Liver (tissue), 9 donors: ENCODE results near the gene CHP2. TPM values are rescaled to one million over a fixed set of nuclear protein-coding genes. Genes with fewer than 3 reads are reported as not detected.

Experiments used
- DNase-seq: peaks from one replicate; pipeline ENCODE4 v3.0.0-alpha.2; 2017; ENCODE audit warnings: low spot score
- H3K27ac ChIP-seq, 2 donors: one replicate each; pipeline ENCODE4 v1.7.0; 2013; ENCODE audit warnings: inconsistent platforms in 2 of 2, low read length in 2 of 2, control low read depth in 1 of 2, low read depth in 1 of 2, mild to moderate bottlenecking in 1 of 2
- H3K27me3 ChIP-seq, 4 donors: one replicate each; pipeline versions ENCODE4 v1.6.1 to v1.7.0; 2013; ENCODE audit warnings: low read length in 3 of 4, inconsistent platforms in 1 of 4, mild to moderate bottlenecking in 1 of 4, moderate library complexity in 1 of 4; ENCODE audit not compliant: control insufficient read depth in 4 of 4, insufficient read depth in 4 of 4
- H3K36me3 ChIP-seq, 4 donors: one replicate each; pipeline versions ENCODE4 v1.6.1 to v1.7.0; 2013; ENCODE audit warnings: low read length in 3 of 4, mild to moderate bottlenecking in 3 of 4, low read depth in 1 of 4, moderate library complexity in 1 of 4; ENCODE audit not compliant: control insufficient read depth in 4 of 4, insufficient read depth in 3 of 4
- H3K4me1 ChIP-seq, 4 donors: one replicate each; pipeline versions ENCODE4 v1.6.1 to v1.7.0; 2013; ENCODE audit warnings: low read length in 3 of 4, mild to moderate bottlenecking in 3 of 4, moderate library complexity in 1 of 4; ENCODE audit not compliant: control insufficient read depth in 4 of 4, insufficient read depth in 4 of 4
- H3K4me3 ChIP-seq, 3 donors: one replicate each; pipeline versions ENCODE4 v1.6.1 to v1.7.0; 2013; ENCODE audit warnings: low read length in 3 of 3, control low read depth in 1 of 3, low read depth in 1 of 3, mild to moderate bottlenecking in 1 of 3
- H3K9ac ChIP-seq, 2 donors: one replicate each; pipeline ENCODE4 v1.7.0; 2013; ENCODE audit warnings: low read length in 2 of 2, mild to moderate bottlenecking in 2 of 2, moderate library complexity in 2 of 2, control low read depth in 1 of 2, low read depth in 1 of 2
- H3K9me3 ChIP-seq, 4 donors: one replicate each; pipeline versions ENCODE4 v1.6.1 to v1.7.0; 2013; ENCODE audit warnings: low read length in 3 of 4; ENCODE audit not compliant: control insufficient read depth in 4 of 4
- FOXA1 ChIP-seq: IDR thresholded peaks from 2 replicates; pipeline ENCODE4 v1.6.1; 2016; ENCODE audit warnings: antibody characterized with exemption
- FOXA2 ChIP-seq: IDR thresholded peaks from 2 replicates; pipeline ENCODE4 v1.6.1; 2016; ENCODE audit warnings: antibody characterized with exemption
- GABPA ChIP-seq, 2 donors: IDR thresholded peaks in 1 of 2; conservative IDR thresholded peaks in 1 of 2; 2 replicates each; pipeline ENCODE4 v1.6.1; 2016; ENCODE audit warnings: antibody characterized with exemption in 2 of 2, mild to moderate bottlenecking in 1 of 2, moderate library complexity in 1 of 2
- HNF4A ChIP-seq, 2 donors: conservative IDR thresholded peaks; 2 replicates each; pipeline ENCODE4 v1.6.1; 2016; ENCODE audit warnings: antibody characterized with exemption in 2 of 2, mild to moderate bottlenecking in 2 of 2
- JUND ChIP-seq, 2 donors: IDR thresholded peaks; 2 replicates each; pipeline ENCODE4 v1.6.1; 2016; ENCODE audit warnings: antibody characterized with exemption in 2 of 2
- NR2F2 ChIP-seq: IDR thresholded peaks from 2 replicates; pipeline ENCODE4 v1.6.1; 2016; ENCODE audit warnings: antibody characterized with exemption
- RAD21 ChIP-seq, 2 donors: IDR thresholded peaks; 2 replicates each; pipeline ENCODE4 v1.6.1; 2016; ENCODE audit warnings: antibody characterized with exemption in 2 of 2, mild to moderate bottlenecking in 2 of 2
- RXRA ChIP-seq, 2 donors: IDR thresholded peaks; 2 replicates each; pipeline ENCODE4 v1.6.1; 2017 to 2018; ENCODE audit warnings: antibody characterized with exemption in 2 of 2, mild to moderate bottlenecking in 1 of 2
- SP1 ChIP-seq: IDR thresholded peaks from 2 replicates; pipeline ENCODE4 v1.6.1; 2018; ENCODE audit warnings: antibody characterized with exemption, mild to moderate bottlenecking
- TAF1 ChIP-seq: conservative IDR thresholded peaks from 2 replicates; pipeline ENCODE4 v1.6.1; 2016; ENCODE audit warnings: antibody characterized with exemption, mild to moderate bottlenecking
- YY1 ChIP-seq: IDR thresholded peaks from 2 replicates; pipeline ENCODE4 v1.6.1; 2016; ENCODE audit warnings: antibody characterized with exemption, mild to moderate bottlenecking
- WGBS: extraction: QIAGEN DNeasy Blood & Tissue Kit; methylation state at CpG from one replicate; pipeline ENCODE4 v1.1.7; 2013; 5-methylcytosine and 5-hydroxymethylcytosine counted together
- polyA plus RNA-seq, 2 donors: library from polyadenylated mRNA; stranded (reverse) in 1 of 2; unstranded in 1 of 2; fragments of 200-250 nt in 1 of 2; fragments of >200 nt in 1 of 2; fragmentation: Nextera tagmentation in 1 of 2; extraction: Ambion mirVana in 1 of 2; gene quantifications; one replicate each; pipeline versions ENCODE4 v1.2.1 to v1.2.3, GENCODE V29; 2013 to 2015
- total RNA-seq, 2 donors: library from RNA; depleted of rRNA; stranded (reverse); fragments of >200 nt; gene quantifications; one replicate each; pipeline ENCODE4 v1.2.3, GENCODE V29; 2014
- TF ChIP-seq, protein P1 (sequence below): IDR thresholded peaks from 2 replicates; pipeline ENCODE4 v1.6.1; 2016; ENCODE audit warnings: antibody characterized with exemption, mild to moderate bottlenecking
- TF ChIP-seq, protein P2 (sequence below): IDR thresholded peaks from 2 replicates; pipeline ENCODE4 v1.6.1; 2016; ENCODE audit warnings: antibody characterized with exemption
- TF ChIP-seq, protein P3 (sequence below): IDR thresholded peaks from 2 replicates; pipeline ENCODE4 v1.6.1; 2016; ENCODE audit warnings: antibody characterized with exemption
- TF ChIP-seq, protein P4 (sequence below): fragments of 150-350 bp; IDR thresholded peaks from 2 replicates; pipeline ENCODE4 v1.5.1; 2017; ENCODE audit warnings: improper control_type of control experiment, low read depth, low read length; ENCODE audit not compliant: missing input control
- TF ChIP-seq, protein P5 (sequence below): IDR thresholded peaks from 2 replicates; pipeline ENCODE4 v1.6.1; 2016; ENCODE audit warnings: antibody characterized with exemption
- donor health status: healthy.
- donor health status: healthy.
- donor health status: healthy.
- donor health status: healthy.
- donor health status: healthy.

CHP2 gene
- total and polyA plus RNA-seq, 4 donors = not detected

DNA sequence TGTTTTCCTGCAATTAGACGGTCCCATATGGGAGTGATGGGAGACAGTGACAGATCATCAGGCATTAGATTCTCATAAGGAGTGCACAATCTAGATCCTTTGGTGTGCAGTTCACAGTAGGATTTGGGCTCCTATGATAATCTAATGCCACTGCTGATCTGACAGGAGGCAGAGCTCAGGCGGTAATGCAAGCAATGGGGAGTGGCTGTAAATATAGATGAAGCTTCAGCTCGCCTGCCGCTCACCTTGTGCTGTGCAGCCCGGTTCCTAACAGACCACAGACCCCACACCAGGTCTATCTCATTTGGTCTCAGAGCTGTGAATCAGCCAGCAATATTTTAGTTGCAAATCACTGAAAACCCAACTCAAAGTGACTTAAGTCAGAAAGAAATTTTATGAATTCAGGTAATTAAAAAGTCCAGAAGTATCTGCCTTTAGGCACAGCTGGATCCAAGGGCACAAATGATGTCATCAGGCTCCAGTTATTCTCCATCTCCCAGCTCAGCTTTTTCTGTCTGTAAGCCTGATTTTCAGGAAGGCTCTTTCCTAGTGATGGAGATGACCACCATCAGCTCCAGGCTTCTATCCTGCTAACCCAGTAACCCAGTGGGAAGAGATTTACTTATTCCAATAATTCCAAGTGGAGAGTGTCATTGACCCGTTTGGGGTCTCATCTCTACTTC, 3.3 kb downstream of the CHP2 start:
- H3K9me3 ChIP-seq = no peaks in the 10 kb centered on the region
- H3K27ac ChIP-seq = no peak overlapping the region
- TF ChIP-seq HNF4A (conservative IDR thresholded peaks at IDR 0.05) = no peak
- no peak for TF ChIP-seq RAD21 (IDR thresholded peaks at IDR 0.05)
- 78% methylated on average over 6 of the region's 6 CpGs for WGBS
- H3K4me3 ChIP-seq = no peak overlapping the region
- DNase-seq = no peak
- no peaks in the 10 kb centered on the region for H3K36me3 ChIP-seq
- peaks cover 0 to 4% (median 1%) of the 10 kb centered on the region in 4 donors for H3K4me1 ChIP-seq
- peaks cover 0 to 6% (median 5%) of the 10 kb centered on the region in 4 donors for H3K27me3 ChIP-seq
- no peak overlapping the region for H3K9ac ChIP-seq

DNA sequence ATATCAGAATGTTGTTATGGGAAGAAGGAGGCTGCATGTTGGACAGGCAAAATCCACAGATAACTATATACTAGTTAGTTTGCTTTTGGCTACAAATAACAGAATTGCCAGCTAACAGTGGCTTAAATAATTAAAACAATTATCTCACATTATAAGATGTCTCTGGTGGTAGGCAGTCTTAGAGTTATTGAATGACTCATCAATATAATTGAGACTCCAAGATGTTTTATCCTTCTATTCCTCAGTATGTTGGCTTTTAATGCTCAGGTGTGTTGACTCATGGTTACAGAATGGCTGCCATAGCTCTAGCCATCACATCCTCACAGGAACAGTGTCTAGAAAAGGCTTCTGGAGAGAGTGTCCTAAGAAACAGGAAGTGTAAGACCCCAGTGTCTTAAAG, 11.1 kb downstream of the CHP2 start:
- H3K27ac ChIP-seq = no peak overlapping the region
- H3K36me3 ChIP-seq = no peaks in the 10 kb centered on the region
- H3K9ac ChIP-seq = no peak overlapping the region
- H3K4me3 ChIP-seq = no peak overlapping the region
- DNase-seq = no peak
- TF ChIP-seq TAF1 (no peak), YY1 (no peak), RAD21 (IDR thresholded peaks at IDR 0.05) (no peak), JUND (IDR thresholded peaks at IDR 0.05) (no peak), FOXA2 (no peak), SP1 (no peak), FOXA1 (no peak), RXRA (IDR thresholded peaks at IDR 0.05) (no peak), NR2F2 (no peak), HNF4A (conservative IDR thresholded peaks at IDR 0.05) (no peak), GABPA (IDR thresholded peaks at IDR 0.05 in 1 of 2, conservative IDR thresholded peaks at IDR 0.05 in 1 of 2) (no peak)
- TF ChIP-seq, protein P1, sequence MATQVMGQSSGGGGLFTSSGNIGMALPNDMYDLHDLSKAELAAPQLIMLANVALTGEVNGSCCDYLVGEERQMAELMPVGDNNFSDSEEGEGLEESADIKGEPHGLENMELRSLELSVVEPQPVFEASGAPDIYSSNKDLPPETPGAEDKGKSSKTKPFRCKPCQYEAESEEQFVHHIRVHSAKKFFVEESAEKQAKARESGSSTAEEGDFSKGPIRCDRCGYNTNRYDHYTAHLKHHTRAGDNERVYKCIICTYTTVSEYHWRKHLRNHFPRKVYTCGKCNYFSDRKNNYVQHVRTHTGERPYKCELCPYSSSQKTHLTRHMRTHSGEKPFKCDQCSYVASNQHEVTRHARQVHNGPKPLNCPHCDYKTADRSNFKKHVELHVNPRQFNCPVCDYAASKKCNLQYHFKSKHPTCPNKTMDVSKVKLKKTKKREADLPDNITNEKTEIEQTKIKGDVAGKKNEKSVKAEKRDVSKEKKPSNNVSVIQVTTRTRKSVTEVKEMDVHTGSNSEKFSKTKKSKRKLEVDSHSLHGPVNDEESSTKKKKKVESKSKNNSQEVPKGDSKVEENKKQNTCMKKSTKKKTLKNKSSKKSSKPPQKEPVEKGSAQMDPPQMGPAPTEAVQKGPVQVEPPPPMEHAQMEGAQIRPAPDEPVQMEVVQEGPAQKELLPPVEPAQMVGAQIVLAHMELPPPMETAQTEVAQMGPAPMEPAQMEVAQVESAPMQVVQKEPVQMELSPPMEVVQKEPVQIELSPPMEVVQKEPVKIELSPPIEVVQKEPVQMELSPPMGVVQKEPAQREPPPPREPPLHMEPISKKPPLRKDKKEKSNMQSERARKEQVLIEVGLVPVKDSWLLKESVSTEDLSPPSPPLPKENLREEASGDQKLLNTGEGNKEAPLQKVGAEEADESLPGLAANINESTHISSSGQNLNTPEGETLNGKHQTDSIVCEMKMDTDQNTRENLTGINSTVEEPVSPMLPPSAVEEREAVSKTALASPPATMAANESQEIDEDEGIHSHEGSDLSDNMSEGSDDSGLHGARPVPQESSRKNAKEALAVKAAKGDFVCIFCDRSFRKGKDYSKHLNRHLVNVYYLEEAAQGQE = no peak
- TF ChIP-seq, protein P2, sequence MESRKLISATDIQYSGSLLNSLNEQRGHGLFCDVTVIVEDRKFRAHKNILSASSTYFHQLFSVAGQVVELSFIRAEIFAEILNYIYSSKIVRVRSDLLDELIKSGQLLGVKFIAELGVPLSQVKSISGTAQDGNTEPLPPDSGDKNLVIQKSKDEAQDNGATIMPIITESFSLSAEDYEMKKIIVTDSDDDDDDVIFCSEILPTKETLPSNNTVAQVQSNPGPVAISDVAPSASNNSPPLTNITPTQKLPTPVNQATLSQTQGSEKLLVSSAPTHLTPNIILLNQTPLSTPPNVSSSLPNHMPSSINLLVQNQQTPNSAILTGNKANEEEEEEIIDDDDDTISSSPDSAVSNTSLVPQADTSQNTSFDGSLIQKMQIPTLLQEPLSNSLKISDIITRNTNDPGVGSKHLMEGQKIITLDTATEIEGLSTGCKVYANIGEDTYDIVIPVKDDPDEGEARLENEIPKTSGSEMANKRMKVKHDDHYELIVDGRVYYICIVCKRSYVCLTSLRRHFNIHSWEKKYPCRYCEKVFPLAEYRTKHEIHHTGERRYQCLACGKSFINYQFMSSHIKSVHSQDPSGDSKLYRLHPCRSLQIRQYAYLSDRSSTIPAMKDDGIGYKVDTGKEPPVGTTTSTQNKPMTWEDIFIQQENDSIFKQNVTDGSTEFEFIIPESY = no peak
- TF ChIP-seq, protein P3, sequence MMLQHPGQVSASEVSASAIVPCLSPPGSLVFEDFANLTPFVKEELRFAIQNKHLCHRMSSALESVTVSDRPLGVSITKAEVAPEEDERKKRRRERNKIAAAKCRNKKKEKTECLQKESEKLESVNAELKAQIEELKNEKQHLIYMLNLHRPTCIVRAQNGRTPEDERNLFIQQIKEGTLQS = no peak
- TF ChIP-seq, protein P4, sequence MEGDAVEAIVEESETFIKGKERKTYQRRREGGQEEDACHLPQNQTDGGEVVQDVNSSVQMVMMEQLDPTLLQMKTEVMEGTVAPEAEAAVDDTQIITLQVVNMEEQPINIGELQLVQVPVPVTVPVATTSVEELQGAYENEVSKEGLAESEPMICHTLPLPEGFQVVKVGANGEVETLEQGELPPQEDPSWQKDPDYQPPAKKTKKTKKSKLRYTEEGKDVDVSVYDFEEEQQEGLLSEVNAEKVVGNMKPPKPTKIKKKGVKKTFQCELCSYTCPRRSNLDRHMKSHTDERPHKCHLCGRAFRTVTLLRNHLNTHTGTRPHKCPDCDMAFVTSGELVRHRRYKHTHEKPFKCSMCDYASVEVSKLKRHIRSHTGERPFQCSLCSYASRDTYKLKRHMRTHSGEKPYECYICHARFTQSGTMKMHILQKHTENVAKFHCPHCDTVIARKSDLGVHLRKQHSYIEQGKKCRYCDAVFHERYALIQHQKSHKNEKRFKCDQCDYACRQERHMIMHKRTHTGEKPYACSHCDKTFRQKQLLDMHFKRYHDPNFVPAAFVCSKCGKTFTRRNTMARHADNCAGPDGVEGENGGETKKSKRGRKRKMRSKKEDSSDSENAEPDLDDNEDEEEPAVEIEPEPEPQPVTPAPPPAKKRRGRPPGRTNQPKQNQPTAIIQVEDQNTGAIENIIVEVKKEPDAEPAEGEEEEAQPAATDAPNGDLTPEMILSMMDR = no peak
- TF ChIP-seq, protein P5, sequence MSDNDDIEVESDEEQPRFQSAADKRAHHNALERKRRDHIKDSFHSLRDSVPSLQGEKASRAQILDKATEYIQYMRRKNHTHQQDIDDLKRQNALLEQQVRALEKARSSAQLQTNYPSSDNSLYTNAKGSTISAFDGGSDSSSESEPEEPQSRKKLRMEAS = no peak
- no peaks in the 10 kb centered on the region for H3K9me3 ChIP-seq
- no peaks in the 10 kb centered on the region for H3K4me1 ChIP-seq
- peaks cover 0 to 2% (median 0%) of the 10 kb centered on the region in 4 donors for H3K27me3 ChIP-seq
